ENCODE measurements around the gene ILDR1.
"Not testable (repeated sequence)": the region's sequence is repeated elsewhere in the genome, so short reads cannot be mapped to it uniquely, and the experiment has no call there.

The ILDR1 gene

GRCh38 chr3:121942116-121942786 is 79.8 kb downstream of the ILDR1 start (continued):
- no peak for TF ChIP-seq TSHZ2 (CRISPR knock-in tag; IDR thresholded peaks at IDR 0.05)
- TF ChIP-seq CREB5 (CRISPR knock-in tag; IDR thresholded peaks at IDR 0.05; ENCODE audit: low read depth): no peak
- no peak for TF ChIP-seq POU6F1 (CRISPR knock-in tag; IDR thresholded peaks at IDR 0.05; ENCODE audit: borderline replicate concordance, low read depth)
- TF ChIP-seq OSR1 (CRISPR knock-in tag; IDR thresholded peaks at IDR 0.05): no peak
- TF ChIP-seq CSDC2 (CRISPR knock-in tag; IDR thresholded peaks at IDR 0.05): no peak
- TF ChIP-seq ESRRG (CRISPR knock-in tag; IDR thresholded peaks at IDR 0.05): no peak

GRCh38 chr3:121941592-121941991 is 80.5 kb downstream of the ILDR1 start:
- no peak for ATAC-seq
- TF ChIP-seq CREB5 (CRISPR knock-in tag; IDR thresholded peaks at IDR 0.05; ENCODE audit: low read depth): no peak
- TF ChIP-seq ISL1 (CRISPR knock-in tag; IDR thresholded peaks at IDR 0.05): no peak
- no peak for TF ChIP-seq ZFP3 (CRISPR knock-in tag; IDR thresholded peaks at IDR 0.05)
- no peak for TF ChIP-seq ARNTL (CRISPR knock-in tag; IDR thresholded peaks at IDR 0.05; ENCODE audit: borderline replicate concordance, low read depth)

GRCh38 chr3:121938141-121938855 is 83.7 kb downstream of the ILDR1 start:
- ATAC-seq: not testable (repeated sequence)
